Tibial nerve (tissue), 4 donors: ENCODE measurements around the gene GOLGA7B. TPM values are rescaled to one million over a fixed set of nuclear protein-coding genes. Genes with fewer than 3 reads are reported as not detected.

Source experiments
- DNase-seq, 2 donors: peaks; one replicate each; pipeline ENCODE4 v3.0.0-alpha.2; 2019; ENCODE audit warnings: low spot score in 2 of 2
- H3K27ac ChIP-seq, 4 donors: fragments of 200-600 bp; sonication (generic) in 3 of 4; one replicate each; pipeline ENCODE4 v1.5.1; 2017 to 2019; ENCODE audit warnings: mild to moderate bottlenecking in 1 of 4
- H3K27me3 ChIP-seq, 2 donors: fragments of 200-600 bp; sonication (generic) in 1 of 2; one replicate each; pipeline versions ENCODE4 v1.5.1 to v1.6.0; 2017 to 2019
- H3K36me3 ChIP-seq, 3 donors: fragments of 200-600 bp; sonication (generic); one replicate each; pipeline ENCODE4 v1.5.1; 2018 to 2019
- H3K4me1 ChIP-seq, 4 donors: fragments of 200-600 bp; sonication (generic) in 3 of 4; one replicate each; pipeline ENCODE4 v1.5.1; 2017 to 2019
- H3K4me3 ChIP-seq, 4 donors: fragments of 200-600 bp; sonication (generic) in 3 of 4; one replicate each; pipeline ENCODE4 v1.5.1; 2017 to 2019; ENCODE audit warnings: mild to moderate bottlenecking in 1 of 4, moderate library complexity in 1 of 4
- H3K9me3 ChIP-seq, 4 donors: fragments of 200-600 bp; sonication (generic) in 3 of 4; one replicate each; pipeline ENCODE4 v1.5.1; 2017 to 2019
- EP300 ChIP-seq, 2 donors: sonication (generic); formaldehyde crosslinking; IDR thresholded peaks; one replicate each; pipeline ENCODE4 v1.6.1; 2017; ENCODE audit warnings: antibody characterized with exemption in 2 of 2, mild to moderate bottlenecking in 1 of 2
- POLR2A ChIP-seq, 2 donors: fragments of 450-650 bp; IDR thresholded peaks; one replicate each; pipeline ENCODE4 v1.6.1; 2017; ENCODE audit warnings: antibody characterized with exemption in 2 of 2, mild to moderate bottlenecking in 2 of 2, moderate library complexity in 2 of 2
- WGBS, 2 donors: methylation state at CpG; one replicate each; pipeline ENCODE4 v1.1.5; 2018; 5-methylcytosine and 5-hydroxymethylcytosine counted together
- total RNA-seq, 4 donors: library from RNA; depleted of rRNA; stranded (reverse); fragments of >200 nt; gene quantifications; one replicate each; pipeline ENCODE4 v1.1.0, GENCODE V29; 2016
- TF ChIP-seq, protein P1 (sequence below), 5 experiments: fragments of 200-600 bp in 3 of 5; fragments of 450-650 bp in 2 of 5; sonication (generic) in 3 of 5; IDR thresholded peaks; one replicate each; pipeline ENCODE4 v1.5.1; 2016 to 2019; ENCODE audit warnings: antibody characterized with exemption in 5 of 5, mild to moderate bottlenecking in 3 of 5, moderate library complexity in 2 of 5

The GOLGA7B gene
- total RNA-seq, 4 donors from 2014 or later: 0.90 to 6.3 (median 4.8) TPM

DNA sequence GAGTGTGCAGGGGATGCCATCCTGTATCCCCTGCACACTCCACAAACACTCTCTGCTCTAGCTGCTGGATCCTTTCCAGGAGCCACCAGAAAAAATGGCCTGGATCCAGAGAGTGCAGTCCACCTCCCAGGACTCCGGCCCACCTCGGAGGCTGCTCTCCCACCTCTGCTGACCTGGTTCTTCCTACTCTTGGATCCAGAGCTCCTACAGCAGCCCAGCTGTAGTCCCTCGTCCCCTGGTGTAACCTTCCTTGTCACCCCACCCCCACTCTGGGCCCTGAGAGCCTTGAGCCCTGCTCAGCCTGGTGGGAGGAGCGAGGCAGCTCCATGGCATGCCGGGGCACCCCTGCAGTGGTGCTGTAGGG, 54.4 kb downstream of the GOLGA7B start:
- no peak overlapping the region for H3K4me3 ChIP-seq
- DNase-seq: no peak
- 47 to 51% methylated on average over 5 of the region's 5 CpGs for WGBS, 2 donors
- TF ChIP-seq POLR2A (IDR thresholded peaks at IDR 0.05): no peak
- TF ChIP-seq EP300 (IDR thresholded peaks at IDR 0.05): no peak
- TF ChIP-seq, protein P1, sequence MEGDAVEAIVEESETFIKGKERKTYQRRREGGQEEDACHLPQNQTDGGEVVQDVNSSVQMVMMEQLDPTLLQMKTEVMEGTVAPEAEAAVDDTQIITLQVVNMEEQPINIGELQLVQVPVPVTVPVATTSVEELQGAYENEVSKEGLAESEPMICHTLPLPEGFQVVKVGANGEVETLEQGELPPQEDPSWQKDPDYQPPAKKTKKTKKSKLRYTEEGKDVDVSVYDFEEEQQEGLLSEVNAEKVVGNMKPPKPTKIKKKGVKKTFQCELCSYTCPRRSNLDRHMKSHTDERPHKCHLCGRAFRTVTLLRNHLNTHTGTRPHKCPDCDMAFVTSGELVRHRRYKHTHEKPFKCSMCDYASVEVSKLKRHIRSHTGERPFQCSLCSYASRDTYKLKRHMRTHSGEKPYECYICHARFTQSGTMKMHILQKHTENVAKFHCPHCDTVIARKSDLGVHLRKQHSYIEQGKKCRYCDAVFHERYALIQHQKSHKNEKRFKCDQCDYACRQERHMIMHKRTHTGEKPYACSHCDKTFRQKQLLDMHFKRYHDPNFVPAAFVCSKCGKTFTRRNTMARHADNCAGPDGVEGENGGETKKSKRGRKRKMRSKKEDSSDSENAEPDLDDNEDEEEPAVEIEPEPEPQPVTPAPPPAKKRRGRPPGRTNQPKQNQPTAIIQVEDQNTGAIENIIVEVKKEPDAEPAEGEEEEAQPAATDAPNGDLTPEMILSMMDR (IDR thresholded peaks at IDR 0.05): no peak
- H3K27me3 ChIP-seq: no peaks in the 10 kb centered on the region
- H3K4me1 ChIP-seq: peaks cover 0 to 6% (median 0%) of the 10 kb centered on the region in 4 donors
- H3K9me3 ChIP-seq: no peaks in the 10 kb centered on the region
- no peak overlapping the region for H3K27ac ChIP-seq
- H3K36me3 ChIP-seq: no peaks in the 10 kb centered on the region

- DNase-seq: no peak
- Histone ChIP-seq H3K27ac (no peak overlapping the region), H3K4me3 (no peak overlapping the region), H3K36me3 (no peaks in the 10 kb centered on the region), H3K9me3 (no peaks in the 10 kb centered on the region), H3K27me3 (no peaks in the 10 kb centered on the region), H3K4me1 (peaks cover 0 to 6% (median 0%) of the 10 kb centered on the region in 4 donors)
- TF ChIP-seq, protein P1 (IDR thresholded peaks at IDR 0.05): no peak
- no peak for TF ChIP-seq POLR2A (IDR thresholded peaks at IDR 0.05)
- no peak for TF ChIP-seq EP300 (IDR thresholded peaks at IDR 0.05)
- WGBS, 2 donors: 85 to 88% methylated on average over 9 to 11 of the region's 11 CpGs
Observed at GRCh38 chr10:97904576-97904975, 54.9 kb downstream of the GOLGA7B start.

GRCh38 chr10:97905276-97905675, 55.6 kb downstream of the GOLGA7B start:
- H3K27me3 ChIP-seq: no peaks in the 10 kb centered on the region
- no peaks in the 10 kb centered on the region for H3K9me3 ChIP-seq
- no peak for TF ChIP-seq POLR2A (IDR thresholded peaks at IDR 0.05)
- no peak for TF ChIP-seq EP300 (IDR thresholded peaks at IDR 0.05)
- TF ChIP-seq, protein P1 (IDR thresholded peaks at IDR 0.05): no peak
- no peak for DNase-seq
- H3K36me3 ChIP-seq: no peaks in the 10 kb centered on the region
- no peak overlapping the region for H3K27ac ChIP-seq
- peaks cover 0 to 6% (median 0%) of the 10 kb centered on the region in 4 donors for H3K4me1 ChIP-seq
- WGBS, 2 donors: 82 to 88% methylated on average over 8 of the region's 8 CpGs
- no peak overlapping the region for H3K4me3 ChIP-seq

DNA sequence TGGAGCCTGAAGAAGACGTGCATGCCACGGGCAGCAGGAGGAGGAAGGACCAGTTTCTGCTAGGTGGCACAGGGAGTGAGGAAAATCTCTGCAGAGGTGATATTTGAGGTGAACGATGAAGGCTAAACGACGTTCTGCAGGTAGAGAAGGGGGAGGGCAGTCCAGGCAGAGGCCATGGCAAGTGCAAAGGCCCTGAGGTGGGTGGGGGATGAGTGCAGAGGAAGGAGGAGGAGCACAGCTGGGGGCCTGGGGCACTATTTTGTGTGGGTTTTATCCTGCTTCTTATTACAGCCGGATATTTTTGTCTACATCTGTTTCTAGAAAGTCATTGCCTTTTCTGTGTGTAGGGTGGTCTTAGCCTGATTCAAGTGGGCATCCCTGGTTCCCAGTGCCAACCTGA, 57.6 kb downstream of the GOLGA7B start:
- H3K4me3 ChIP-seq: no peak overlapping the region
- H3K27me3 ChIP-seq: no peaks in the 10 kb centered on the region
- TF ChIP-seq, protein P1 (IDR thresholded peaks at IDR 0.05): no peak
- no peak for TF ChIP-seq POLR2A (IDR thresholded peaks at IDR 0.05)
- TF ChIP-seq EP300 (IDR thresholded peaks at IDR 0.05): no peak
- no peak for DNase-seq
- no peaks in the 10 kb centered on the region for H3K36me3 ChIP-seq
- H3K27ac ChIP-seq: no peak overlapping the region
- H3K9me3 ChIP-seq: no peaks in the 10 kb centered on the region
- peaks cover 0 to 6% (median 0%) of the 10 kb centered on the region in 4 donors for H3K4me1 ChIP-seq
- 70 to 71% methylated on average over 6 of the region's 6 CpGs for WGBS, 2 donors

GRCh38 chr10:97907830-97908229, 58.2 kb downstream of the GOLGA7B start:
- Histone ChIP-seq H3K27me3 (no peaks in the 10 kb centered on the region), H3K4me3 (no peak overlapping the region), H3K27ac (no peak overlapping the region), H3K4me1 (peaks cover 0 to 6% (median 0%) of the 10 kb centered on the region in 4 donors), H3K36me3 (no peaks in the 10 kb centered on the region), H3K9me3 (no peaks in the 10 kb centered on the region)
- WGBS, 2 donors: 84 to 91% methylated on average over 7 to 12 of the region's 12 CpGs
- no peak for DNase-seq
- TF ChIP-seq POLR2A (IDR thresholded peaks at IDR 0.05): no peak
- TF ChIP-seq EP300 (IDR thresholded peaks at IDR 0.05): no peak
- TF ChIP-seq, protein P1 (IDR thresholded peaks at IDR 0.05): no peak
